MCF 10A (cell line): Measurements from ENCODE around the gene FAM53A. TPM values are rescaled to one million over a fixed set of nuclear protein-coding genes. Genes with fewer than 3 reads are reported as not detected.

Experiments used
- BruUV-seq: library from RNA; stranded (reverse); fragments of 400-500 nt; replicated peaks from 2 replicates; lab custom pipeline; 2021; lab: Mats Ljungman, UMichigan
- CTCF ChIA-PET: fragments of 300-600 bp; sonication (Branson Sonifier 250); formaldehyde crosslinking; extraction: SDS; loops from one replicate; lab custom pipeline; 2021; ENCODE audit warnings: antibody characterized with exemption, inconsistent platforms; lab: Yijun Ruan, JAX
- POLR2A ChIA-PET: fragments of 300-600, 350-650 bp; sonication (Branson Sonifier 250); formaldehyde crosslinking; extraction: SDS; loops from one replicate; lab custom pipeline; 2020; ENCODE audit warnings: antibody characterized with exemption, inconsistent platforms; lab: Yijun Ruan, JAX
- DNase-seq: peaks from one replicate; pipeline ENCODE4 v3.0.0-alpha.2; 2018; ENCODE audit not compliant: unreplicated experiment
- H3K27ac Mint-ChIP-seq: one replicate; pipeline ENCODE4 v1.8.0; 2022; ENCODE audit warnings: mild to moderate bottlenecking, low read depth, mixed read lengths; ENCODE audit not compliant: unreplicated experiment
- H3K27me3 Mint-ChIP-seq: one replicate; pipeline ENCODE4 v1.8.0; 2022; ENCODE audit warnings: mixed read lengths; ENCODE audit not compliant: insufficient read depth, unreplicated experiment
- H3K36me3 Mint-ChIP-seq: one replicate; pipeline ENCODE4 v1.8.0; 2022; ENCODE audit warnings: mild to moderate bottlenecking, moderate library complexity, mixed read lengths; ENCODE audit not compliant: insufficient read depth, unreplicated experiment
- H3K4me1 Mint-ChIP-seq: one replicate; pipeline ENCODE4 v1.8.0; 2022; ENCODE audit warnings: mixed read lengths; ENCODE audit not compliant: insufficient read depth, unreplicated experiment
- H3K4me3 Mint-ChIP-seq: one replicate; pipeline ENCODE4 v1.8.0; 2022; ENCODE audit warnings: mild to moderate bottlenecking, moderate library complexity, mixed read lengths; ENCODE audit not compliant: unreplicated experiment
- H3K9me3 Mint-ChIP-seq: one replicate; pipeline ENCODE4 v1.8.0; 2022; ENCODE audit warnings: mixed read lengths; ENCODE audit not compliant: unreplicated experiment
- intact Hi-C: fragments of 100-400 bp; cut with micrococcal nuclease; formaldehyde crosslinking; loops from 2 replicates; pipeline ENCODE4 v1.14.1; 2022
- total RNA-seq: library from RNA; stranded (reverse); gene quantifications from 2 replicates; pipeline ENCODE4 v1.2.3, GENCODE V29; 2022
- TF ChIP-seq, protein P1 (sequence below): fragments of 200-600 bp; IDR thresholded peaks from one replicate; pipeline ENCODE4 v1.8.0; 2022; ENCODE audit warnings: antibody characterized with exemption, mild to moderate bottlenecking; ENCODE audit not compliant: unreplicated experiment

Gene FAM53A
- total RNA-seq, 1 experiment from 2014 or later = 6.6 TPM

DNA sequence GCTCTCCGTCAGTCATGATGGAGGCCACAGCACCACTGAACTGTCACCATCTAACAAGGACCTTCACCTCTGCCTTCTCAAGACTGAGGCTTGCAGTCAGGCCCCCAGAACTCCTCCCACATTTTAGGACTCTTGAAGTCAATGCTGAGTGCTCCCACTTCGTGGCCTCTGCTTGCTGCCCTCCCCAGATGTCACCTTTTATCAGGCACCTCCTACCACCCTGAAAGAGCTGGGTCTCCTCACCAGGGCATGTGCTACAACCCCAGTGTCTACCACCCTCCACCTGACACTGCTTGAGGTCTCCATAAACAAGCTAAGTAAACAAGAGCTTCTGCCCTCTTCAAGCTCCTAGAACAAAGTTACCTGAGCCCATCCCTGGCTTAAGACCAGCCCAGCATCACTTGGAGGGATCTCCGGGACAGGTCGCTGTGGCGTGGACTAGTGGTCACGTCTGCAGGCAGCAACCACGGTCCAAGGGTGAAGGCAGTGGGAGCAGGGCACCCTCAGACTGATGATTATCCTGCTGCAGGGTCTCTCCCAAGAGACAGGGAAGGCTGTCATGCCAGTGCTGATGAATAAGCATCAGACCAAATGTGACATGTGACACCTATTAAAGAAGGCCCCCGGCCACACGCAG, 7.7 kb upstream of the FAM53A start:
- no peaks in the 10 kb centered on the region for H3K9me3 Mint-ChIP-seq
- no peak overlapping the region for H3K27ac Mint-ChIP-seq
- DNase-seq = no peak
- intact Hi-C loops = no loop called here
- no peaks in the 10 kb centered on the region for H3K4me1 Mint-ChIP-seq
- no TSS peak for BruUV-seq
- POLR2A ChIA-PET = interaction anchor here (0.7 to 2.5 kb wide), 4 partner anchors 21 to 208 kb away, joined by 3 to 32 read pairs (median 14); partner anchors contain the start of genes SLBP, TACC3 and TMEM129
- H3K36me3 Mint-ChIP-seq = peaks cover 77% of the 10 kb centered on the region
- CTCF ChIA-PET = interaction anchor here (1.6 to 6.8 kb wide), 4 partner anchors 14 to 37 kb away, joined by 3 to 101 read pairs (median 50); no protein-coding TSS in a partner anchor
- H3K4me3 Mint-ChIP-seq = no peak overlapping the region
- TF ChIP-seq, protein P1, sequence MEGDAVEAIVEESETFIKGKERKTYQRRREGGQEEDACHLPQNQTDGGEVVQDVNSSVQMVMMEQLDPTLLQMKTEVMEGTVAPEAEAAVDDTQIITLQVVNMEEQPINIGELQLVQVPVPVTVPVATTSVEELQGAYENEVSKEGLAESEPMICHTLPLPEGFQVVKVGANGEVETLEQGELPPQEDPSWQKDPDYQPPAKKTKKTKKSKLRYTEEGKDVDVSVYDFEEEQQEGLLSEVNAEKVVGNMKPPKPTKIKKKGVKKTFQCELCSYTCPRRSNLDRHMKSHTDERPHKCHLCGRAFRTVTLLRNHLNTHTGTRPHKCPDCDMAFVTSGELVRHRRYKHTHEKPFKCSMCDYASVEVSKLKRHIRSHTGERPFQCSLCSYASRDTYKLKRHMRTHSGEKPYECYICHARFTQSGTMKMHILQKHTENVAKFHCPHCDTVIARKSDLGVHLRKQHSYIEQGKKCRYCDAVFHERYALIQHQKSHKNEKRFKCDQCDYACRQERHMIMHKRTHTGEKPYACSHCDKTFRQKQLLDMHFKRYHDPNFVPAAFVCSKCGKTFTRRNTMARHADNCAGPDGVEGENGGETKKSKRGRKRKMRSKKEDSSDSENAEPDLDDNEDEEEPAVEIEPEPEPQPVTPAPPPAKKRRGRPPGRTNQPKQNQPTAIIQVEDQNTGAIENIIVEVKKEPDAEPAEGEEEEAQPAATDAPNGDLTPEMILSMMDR = no peak
- no peaks in the 10 kb centered on the region for H3K27me3 Mint-ChIP-seq

DNA sequence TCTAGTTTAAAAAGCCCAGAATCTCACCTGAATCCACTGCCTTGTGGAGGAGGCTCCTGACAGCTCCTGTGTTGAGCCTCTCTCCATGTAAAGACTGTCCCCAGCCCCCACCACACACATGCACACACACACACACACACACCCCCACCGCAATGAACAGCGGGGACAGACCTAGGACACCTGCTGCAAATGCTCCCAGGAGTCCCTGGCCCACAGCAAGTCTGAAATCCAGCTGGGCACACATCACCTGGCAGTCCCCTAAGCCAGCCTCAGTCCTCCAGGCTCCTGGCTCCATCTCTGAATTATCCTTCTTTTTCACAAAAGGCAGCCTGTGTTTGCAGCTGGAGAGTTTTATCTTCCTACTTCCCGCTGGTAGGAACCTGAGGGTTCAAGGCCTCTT, 6.6 kb upstream of the FAM53A start:
- H3K4me1 Mint-ChIP-seq = no peaks in the 10 kb centered on the region
- intact Hi-C loops = no loop called here
- H3K27ac Mint-ChIP-seq = no peak overlapping the region
- ChIA-PET CTCF (interaction anchor here (0.7 to 6.8 kb wide), 3 partner anchors 15 to 62 kb away, joined by 3 to 101 read pairs (median 97); no protein-coding TSS in a partner anchor), POLR2A (interaction anchor here (1.6 to 2.3 kb wide), 2 partner anchors 13 to 22 kb away, joined by 3 to 8 read pairs; partner anchors contain the start of gene SLBP)
- no peaks in the 10 kb centered on the region for H3K27me3 Mint-ChIP-seq
- TF ChIP-seq, protein P1 = no peak
- DNase-seq = no peak
- BruUV-seq = no TSS peak
- no peaks in the 10 kb centered on the region for H3K9me3 Mint-ChIP-seq
- peaks cover 66% of the 10 kb centered on the region for H3K36me3 Mint-ChIP-seq
- H3K4me3 Mint-ChIP-seq = no peak overlapping the region

DNA sequence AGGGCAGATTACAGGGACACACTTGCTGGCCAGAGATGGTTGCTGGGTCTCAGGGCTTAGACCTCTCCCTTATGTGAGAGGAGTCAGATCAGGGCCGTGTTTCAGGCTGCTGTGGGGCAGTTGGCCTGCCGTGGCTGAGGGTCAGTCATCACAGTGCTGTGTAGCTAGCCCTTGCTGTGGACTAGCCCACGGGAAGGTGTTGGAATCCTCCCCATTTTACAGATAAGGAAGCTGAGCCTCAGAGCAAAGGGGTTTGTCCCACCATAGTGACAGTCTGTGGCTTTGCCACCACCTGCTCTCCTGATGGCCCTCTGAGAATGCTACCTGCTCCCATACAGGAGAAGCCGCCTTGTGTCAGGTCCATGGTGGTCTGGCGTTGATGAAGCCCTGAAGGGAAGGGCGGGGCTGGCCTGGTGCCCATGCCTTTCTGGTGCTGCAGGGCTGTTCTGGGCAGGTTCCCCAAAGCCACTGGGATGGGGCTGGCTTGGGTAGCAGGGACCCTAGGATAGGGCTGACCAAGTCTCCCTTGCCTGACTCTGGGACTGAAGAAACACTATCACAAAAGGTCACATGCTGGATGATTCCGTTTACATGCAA, 2.4 kb upstream of the FAM53A start:
- no peak overlapping the region for H3K4me3 Mint-ChIP-seq
- ChIA-PET CTCF (no interaction called here), POLR2A (no interaction called here)

More for the DNA sequence above, 2.4 kb upstream of the FAM53A start:
- no peak for DNase-seq
- Mint-ChIP-seq H3K27ac (no peak overlapping the region), H3K36me3 (peaks cover 24% of the 10 kb centered on the region), H3K4me1 (peaks cover 10% of the 10 kb centered on the region), H3K27me3 (no peaks in the 10 kb centered on the region), H3K9me3 (no peaks in the 10 kb centered on the region)
- BruUV-seq = no TSS peak
- TF ChIP-seq, protein P1 = no peak
- intact Hi-C loops = no loop called here
